ENCODE results near the gene KDM4C.

- TF ChIP-seq, protein P1, sequence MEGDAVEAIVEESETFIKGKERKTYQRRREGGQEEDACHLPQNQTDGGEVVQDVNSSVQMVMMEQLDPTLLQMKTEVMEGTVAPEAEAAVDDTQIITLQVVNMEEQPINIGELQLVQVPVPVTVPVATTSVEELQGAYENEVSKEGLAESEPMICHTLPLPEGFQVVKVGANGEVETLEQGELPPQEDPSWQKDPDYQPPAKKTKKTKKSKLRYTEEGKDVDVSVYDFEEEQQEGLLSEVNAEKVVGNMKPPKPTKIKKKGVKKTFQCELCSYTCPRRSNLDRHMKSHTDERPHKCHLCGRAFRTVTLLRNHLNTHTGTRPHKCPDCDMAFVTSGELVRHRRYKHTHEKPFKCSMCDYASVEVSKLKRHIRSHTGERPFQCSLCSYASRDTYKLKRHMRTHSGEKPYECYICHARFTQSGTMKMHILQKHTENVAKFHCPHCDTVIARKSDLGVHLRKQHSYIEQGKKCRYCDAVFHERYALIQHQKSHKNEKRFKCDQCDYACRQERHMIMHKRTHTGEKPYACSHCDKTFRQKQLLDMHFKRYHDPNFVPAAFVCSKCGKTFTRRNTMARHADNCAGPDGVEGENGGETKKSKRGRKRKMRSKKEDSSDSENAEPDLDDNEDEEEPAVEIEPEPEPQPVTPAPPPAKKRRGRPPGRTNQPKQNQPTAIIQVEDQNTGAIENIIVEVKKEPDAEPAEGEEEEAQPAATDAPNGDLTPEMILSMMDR (IDR thresholded peaks at IDR 0.05 in 8 of 11, conservative IDR thresholded peaks at IDR 0.05 in 3 of 11): no peak
- TF ChIP-seq POLR2A (IDR thresholded peaks at IDR 0.05): no peak
- no peak for TF ChIP-seq POLR2AphosphoS5 (IDR thresholded peaks at IDR 0.05)
These were observed 367.5 kb downstream of the KDM4C start for GRCh38 chr9:7125231-7125630.
